Gastrocnemius medialis (tissue), 4 donors: ENCODE measurements around the gene CXCR3. TPM values are rescaled to one million over a fixed set of nuclear protein-coding genes. Genes with fewer than 3 reads are reported as not detected.
"Not testable (repeated sequence)": the region's sequence is repeated elsewhere in the genome, so short reads cannot be mapped to it uniquely, and the experiment has no call there.

Experiments used
- ATAC-seq, 2 donors: fragments of 150-250 bp; one replicate each; pipeline ENCODE4 v1.9.1; 2016
- DNase-seq, 2 donors: peaks; one replicate each; pipeline ENCODE4 v3.0.0-alpha.2; 2019
- H3K27ac ChIP-seq, 4 donors: fragments of 200-600 bp; sonication (generic); 1 replicate in 1 of 4; 2 replicates in 3 of 4; pipeline ENCODE4 v1.5.1; 2016 to 2018; ENCODE audit warnings: mild to moderate bottlenecking in 2 of 4, moderate library complexity in 1 of 4
- H3K27me3 ChIP-seq, 3 donors: fragments of 200-600 bp; sonication (generic) in 2 of 3; 1 replicate in 1 of 3; 2 replicates in 2 of 3; pipeline versions ENCODE4 v1.5.1 to v1.6.0; 2016 to 2019; ENCODE audit warnings: mild to moderate bottlenecking in 1 of 3, moderate library complexity in 1 of 3
- H3K36me3 ChIP-seq, 2 donors: fragments of 200-600 bp; sonication (generic) in 1 of 2; one replicate each; pipeline ENCODE4 v1.5.1; 2017 to 2018
- H3K4me1 ChIP-seq, 2 donors: fragments of 200-600 bp; sonication (generic) in 1 of 2; one replicate each; pipeline ENCODE4 v1.5.1; 2016 to 2017; ENCODE audit warnings: mild to moderate bottlenecking in 2 of 2
- H3K4me3 ChIP-seq, 4 donors: fragments of 200-600 bp; sonication (generic) in 3 of 4; 1 replicate in 1 of 4; 2 replicates in 3 of 4; pipeline ENCODE4 v1.5.1; 2016 to 2019; ENCODE audit warnings: mild to moderate bottlenecking in 2 of 4
- H3K9me3 ChIP-seq, 3 donors: fragments of 200-600 bp; sonication (generic) in 2 of 3; 1 replicate in 1 of 3; 2 replicates in 2 of 3; pipeline ENCODE4 v1.5.1; 2016 to 2019
- POLR2A ChIP-seq, 2 donors: fragments of 450-650 bp; IDR thresholded peaks; one replicate each; pipeline ENCODE4 v1.6.1; 2017; ENCODE audit warnings: antibody characterized with exemption in 2 of 2, mild to moderate bottlenecking in 2 of 2, moderate library complexity in 2 of 2
- in situ Hi-C, 4 donors: fragments of 200-750 bp; cut with MboI; loops; one replicate each; pipeline versions ENCODE4 v1.15.0 to v1.8.0; 2017; ENCODE audit warnings: low sequenced_read_pairs in 4 of 4
- intact Hi-C: fragments of 100-400 bp; cut with DNase I; formaldehyde crosslinking; loops from one replicate; pipeline ENCODE4 v1.15.1; 2023; ENCODE audit warnings: low total_unique reads
- total RNA-seq, 4 donors: library from RNA; depleted of rRNA; stranded (reverse); fragments of >200 nt; gene quantifications; one replicate each; pipeline versions ENCODE4 v1.1.0 to v1.2.3, GENCODE V29; 2016
- TF ChIP-seq, protein P1 (sequence below), 5 experiments: fragments of 450-650 bp in 3 of 5; fragments of 200-600 bp in 2 of 5; sonication (generic) in 2 of 5; IDR thresholded peaks in 4 of 5; conservative IDR thresholded peaks in 1 of 5; 1 replicate in 4 of 5; 2 replicates in 1 of 5; pipeline ENCODE4 v1.5.1; 2016 to 2019; ENCODE audit warnings: antibody characterized with exemption in 5 of 5, mild to moderate bottlenecking in 3 of 5, moderate library complexity in 3 of 5

CXCR3 gene
- total RNA-seq, 4 donors from 2014 or later = not detected

DNA sequence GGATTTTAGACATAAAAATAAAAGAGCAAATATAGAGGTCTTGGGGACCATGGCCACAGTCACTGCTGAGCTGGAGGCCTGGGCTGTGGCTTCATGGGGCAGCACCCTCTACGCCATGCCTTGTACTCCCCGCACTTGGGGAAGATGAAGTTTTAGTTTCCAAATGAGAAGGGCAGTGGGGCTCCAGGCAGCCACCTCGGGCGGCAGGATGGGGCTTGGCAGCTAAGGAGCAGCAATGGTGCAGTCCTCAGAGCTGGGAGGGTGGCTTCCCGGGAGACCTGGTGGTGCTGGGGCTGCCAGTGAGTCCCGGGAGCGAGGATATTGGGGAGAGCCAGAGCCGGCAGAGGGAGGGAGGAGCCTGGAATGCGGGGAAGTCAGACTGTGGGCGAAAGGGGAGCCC, 2.4 kb downstream of the CXCR3 start:
- intact Hi-C loops (no loop called here), in situ Hi-C loops (no loop called here)
- no peak for DNase-seq
- ATAC-seq = no peak
- Histone ChIP-seq H3K4me1 (no peaks in the 10 kb centered on the region), H3K36me3 (peaks cover 0 to 26% of the 10 kb centered on the region in 2 donors), H3K4me3 (no peak overlapping the region), H3K27ac (no peak overlapping the region), H3K9me3 (no peaks in the 10 kb centered on the region), H3K27me3 (no peaks in the 10 kb centered on the region)
- TF ChIP-seq, protein P1, sequence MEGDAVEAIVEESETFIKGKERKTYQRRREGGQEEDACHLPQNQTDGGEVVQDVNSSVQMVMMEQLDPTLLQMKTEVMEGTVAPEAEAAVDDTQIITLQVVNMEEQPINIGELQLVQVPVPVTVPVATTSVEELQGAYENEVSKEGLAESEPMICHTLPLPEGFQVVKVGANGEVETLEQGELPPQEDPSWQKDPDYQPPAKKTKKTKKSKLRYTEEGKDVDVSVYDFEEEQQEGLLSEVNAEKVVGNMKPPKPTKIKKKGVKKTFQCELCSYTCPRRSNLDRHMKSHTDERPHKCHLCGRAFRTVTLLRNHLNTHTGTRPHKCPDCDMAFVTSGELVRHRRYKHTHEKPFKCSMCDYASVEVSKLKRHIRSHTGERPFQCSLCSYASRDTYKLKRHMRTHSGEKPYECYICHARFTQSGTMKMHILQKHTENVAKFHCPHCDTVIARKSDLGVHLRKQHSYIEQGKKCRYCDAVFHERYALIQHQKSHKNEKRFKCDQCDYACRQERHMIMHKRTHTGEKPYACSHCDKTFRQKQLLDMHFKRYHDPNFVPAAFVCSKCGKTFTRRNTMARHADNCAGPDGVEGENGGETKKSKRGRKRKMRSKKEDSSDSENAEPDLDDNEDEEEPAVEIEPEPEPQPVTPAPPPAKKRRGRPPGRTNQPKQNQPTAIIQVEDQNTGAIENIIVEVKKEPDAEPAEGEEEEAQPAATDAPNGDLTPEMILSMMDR (IDR thresholded peaks at IDR 0.05 in 4 of 5, conservative IDR thresholded peaks at IDR 0.05 in 1 of 5) = no peak
- TF ChIP-seq POLR2A (IDR thresholded peaks at IDR 0.05) = no peak

DNA sequence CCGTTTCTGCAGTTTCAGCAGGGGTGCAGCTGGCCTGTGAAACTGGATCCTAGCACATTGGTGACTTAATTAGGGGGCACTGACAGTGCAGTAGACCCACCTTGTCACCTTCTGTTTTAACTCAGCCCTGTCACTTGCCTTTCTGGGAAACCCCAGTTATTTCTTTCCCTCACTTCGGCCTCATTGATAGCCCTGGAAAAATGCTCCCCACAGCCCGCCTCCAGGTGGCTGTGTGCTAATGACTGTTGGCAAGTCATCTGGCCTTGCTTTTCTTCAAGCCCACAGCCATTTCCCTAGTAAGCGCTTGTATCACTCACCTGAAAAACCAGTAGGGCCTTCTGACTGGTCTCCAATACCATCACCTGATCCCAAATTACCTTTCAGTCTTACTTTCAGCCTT, 3.3 kb downstream of the CXCR3 start:
- no peak for DNase-seq
- ATAC-seq = no peak
- in situ Hi-C loops (no loop called here), intact Hi-C loops (no loop called here)
- Histone ChIP-seq H3K9me3 (no peaks in the 10 kb centered on the region), H3K27me3 (no peaks in the 10 kb centered on the region), H3K4me1 (no peaks in the 10 kb centered on the region), H3K4me3 (no peak overlapping the region), H3K27ac (no peak overlapping the region), H3K36me3 (peaks cover 0 to 35% of the 10 kb centered on the region in 2 donors)
- no peak for TF ChIP-seq POLR2A (IDR thresholded peaks at IDR 0.05)
- TF ChIP-seq, protein P1 (IDR thresholded peaks at IDR 0.05 in 4 of 5, conservative IDR thresholded peaks at IDR 0.05 in 1 of 5) = no peak

DNA sequence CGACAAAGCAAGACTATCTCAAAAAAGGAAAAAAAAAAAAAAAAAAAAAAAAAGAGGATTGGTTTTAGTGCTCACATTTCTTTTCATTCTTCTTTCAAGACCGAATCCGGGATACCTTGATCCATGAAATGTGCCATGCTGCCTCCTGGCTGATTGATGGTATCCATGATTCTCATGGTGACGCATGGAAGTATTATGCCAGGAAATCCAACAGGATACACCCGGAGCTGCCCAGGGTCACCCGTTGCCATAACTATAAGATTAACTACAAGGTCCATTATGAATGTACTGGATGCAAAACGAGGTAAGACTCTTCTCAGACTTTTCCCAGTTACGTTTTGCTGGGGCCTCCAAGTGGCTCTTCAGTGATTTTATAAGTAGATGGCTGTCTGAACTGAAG, 6.1 kb downstream of the CXCR3 start:
- ATAC-seq = no peak
- H3K4me3 ChIP-seq = no peak overlapping the region
- H3K4me1 ChIP-seq = peaks cover 4 to 5% of the 10 kb centered on the region in 2 donors
- H3K9me3 ChIP-seq = no peaks in the 10 kb centered on the region
- H3K27ac ChIP-seq = no peak overlapping the region
- TF ChIP-seq, protein P1 (IDR thresholded peaks at IDR 0.05 in 4 of 5, conservative IDR thresholded peaks at IDR 0.05 in 1 of 5) = no peak
- TF ChIP-seq POLR2A (IDR thresholded peaks at IDR 0.05) = no peak
- no peak for DNase-seq
- intact Hi-C loops (no loop called here), in situ Hi-C loops (no loop called here)
- H3K27me3 ChIP-seq = no peaks in the 10 kb centered on the region
- H3K36me3 ChIP-seq = peaks cover 0 to 43% of the 10 kb centered on the region in 2 donors

DNA sequence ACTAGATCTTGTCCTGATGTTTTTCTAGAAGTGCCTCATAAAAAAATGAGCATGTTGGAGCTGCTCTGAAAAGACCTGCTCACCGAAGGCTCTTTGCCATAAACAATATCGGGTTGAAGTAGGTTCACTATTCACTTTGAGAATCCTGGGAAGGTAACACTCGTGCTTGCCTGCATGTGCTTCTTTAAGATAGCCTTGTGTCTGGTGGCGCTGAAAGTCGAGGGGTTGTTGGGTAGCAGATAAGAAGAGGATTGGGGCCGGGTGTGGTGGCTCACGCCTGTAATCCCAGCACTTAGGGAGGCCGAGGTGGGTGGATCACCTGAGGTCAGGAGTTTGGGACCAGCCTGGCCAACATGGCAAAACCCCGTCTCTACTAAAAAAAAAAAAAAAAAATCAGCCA, 6.6 kb downstream of the CXCR3 start:
- peaks cover 0 to 43% of the 10 kb centered on the region in 2 donors for H3K36me3 ChIP-seq
- peaks cover 9 to 11% of the 10 kb centered on the region in 2 donors for H3K4me1 ChIP-seq
- H3K4me3 ChIP-seq, H3K9me3 ChIP-seq, H3K27ac ChIP-seq, H3K27me3 ChIP-seq, ATAC-seq, in situ Hi-C loops, DNase-seq, intact Hi-C loops: not testable (repeated sequence)

DNA sequence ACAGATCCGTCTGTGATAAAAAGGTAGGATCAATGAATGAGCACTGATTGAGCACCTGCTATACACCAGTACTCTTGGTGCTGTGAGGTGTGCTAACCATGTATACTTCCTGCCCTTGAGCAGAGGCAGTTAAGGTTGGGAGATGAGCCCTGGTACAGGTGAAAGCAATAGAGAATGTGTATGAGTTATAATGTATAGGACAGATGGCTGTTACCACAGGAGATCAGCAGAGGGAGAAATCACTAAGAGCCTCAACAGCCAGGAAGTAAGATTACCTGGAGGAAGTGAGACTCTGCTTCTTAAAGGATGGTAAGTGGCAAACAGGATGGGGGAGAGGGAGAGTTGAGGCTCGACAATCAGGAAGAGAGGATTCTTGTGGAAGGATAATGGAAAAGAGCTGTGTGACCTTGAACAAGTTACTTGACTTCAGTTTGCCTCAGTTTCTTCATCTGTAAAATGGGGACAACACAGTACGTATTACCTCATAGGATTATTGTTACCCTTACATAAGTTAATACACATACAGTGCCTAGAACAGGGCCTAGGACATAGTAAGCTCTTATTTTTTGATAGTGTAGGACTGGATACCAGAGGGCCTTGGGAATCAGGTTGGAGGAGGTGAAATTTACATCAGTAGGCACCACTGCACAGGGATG, 9.1 kb downstream of the CXCR3 start:
- in situ Hi-C loops = no loop called here
- intact Hi-C loops = no loop called here
- Histone ChIP-seq H3K9me3 (no peaks in the 10 kb centered on the region), H3K27ac (no peak overlapping the region), H3K27me3 (no peaks in the 10 kb centered on the region), H3K4me3 (no peak overlapping the region), H3K4me1 (peaks cover 13 to 20% of the 10 kb centered on the region in 2 donors), H3K36me3 (peaks cover 0 to 62% of the 10 kb centered on the region in 2 donors)
- DNase-seq = no peak
- TF ChIP-seq POLR2A (IDR thresholded peaks at IDR 0.05) = no peak
- TF ChIP-seq, protein P1 (IDR thresholded peaks at IDR 0.05 in 4 of 5, conservative IDR thresholded peaks at IDR 0.05 in 1 of 5) = no peak
- no peak for ATAC-seq
